Kidney epithelial cell (primary cell): Measurements from ENCODE around the gene PLD4. TPM values are rescaled to one million over a fixed set of nuclear protein-coding genes. Genes with fewer than 3 reads are reported as not detected.

Source experiments
- DNase-seq: peaks from one replicate; pipeline ENCODE4 v3.0.0-alpha.2; 2010; ENCODE audit warnings: low read depth
- H3K27me3 ChIP-seq: 2 replicates; pipeline ENCODE4 v1.6.0; 2011; ENCODE audit warnings: low read length; ENCODE audit not compliant: control insufficient read depth, insufficient read depth
- H3K36me3 ChIP-seq: 2 replicates; pipeline ENCODE4 v1.5.1; 2011; ENCODE audit warnings: low read length; ENCODE audit not compliant: control insufficient read depth, insufficient read depth
- H3K4me3 ChIP-seq: 2 replicates; pipeline ENCODE4 v1.5.1; 2011; ENCODE audit warnings: low read depth, mild to moderate bottlenecking, control low read depth, low read length
- CTCF ChIP-seq: IDR thresholded peaks from 2 replicates; pipeline ENCODE4 v1.5.1; 2011; ENCODE audit warnings: mild to moderate bottlenecking, moderate library complexity, low read length, control low read depth, inconsistent platforms; ENCODE audit not compliant: insufficient read depth, poor library complexity, severe bottlenecking
- total RNA-seq: library from RNA; depleted of rRNA; stranded (reverse); fragments of >200 nt; gene quantifications from 2 replicates; pipeline ENCODE4 v1.2.3, GENCODE V29; 2015

PLD4 gene
- total RNA-seq, 1 donor from 2014 or later = 0.04 TPM

DNA sequence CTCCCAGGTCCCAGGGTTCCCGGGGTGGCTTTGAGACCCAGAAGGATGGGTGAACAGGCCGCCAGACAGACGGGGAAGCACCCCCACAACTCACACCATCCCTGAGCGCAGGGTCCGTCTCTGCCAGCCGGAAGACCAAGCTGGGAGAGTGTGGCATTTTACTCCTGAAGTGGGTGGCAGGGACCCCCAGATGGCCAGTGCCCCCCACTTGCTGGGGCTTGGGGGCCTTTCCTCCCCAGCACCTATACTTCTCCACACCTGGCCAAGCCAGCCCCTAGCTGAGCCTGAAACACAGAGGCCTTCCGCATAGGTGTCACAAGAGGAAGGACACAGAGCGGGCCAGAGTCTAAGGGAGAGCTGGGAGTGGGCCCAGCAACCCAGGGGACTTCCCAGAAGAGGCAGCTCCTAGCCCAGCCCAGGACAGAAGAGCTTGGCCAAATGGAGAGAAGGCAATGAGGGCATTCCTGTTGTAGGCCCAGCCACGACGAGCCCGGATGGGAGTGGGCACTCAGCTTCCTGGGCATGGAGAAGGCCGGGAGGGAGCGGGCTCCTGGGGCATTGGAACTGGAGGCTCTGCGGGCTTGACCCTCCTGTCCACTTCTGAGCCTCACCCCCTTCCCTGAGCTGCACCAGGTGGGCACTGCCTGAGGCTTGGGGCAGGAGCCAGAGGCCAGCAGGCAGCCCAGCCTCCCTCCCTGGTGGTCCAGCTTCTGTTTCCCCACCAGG is 50.1 kb downstream of the PLD4 start:
- DNase-seq = no peak
- no peak for TF ChIP-seq CTCF
- no peaks in the 10 kb centered on the region for H3K36me3 ChIP-seq
- H3K4me3 ChIP-seq = no peak overlapping the region
- H3K27me3 ChIP-seq = no peaks in the 10 kb centered on the region

DNA sequence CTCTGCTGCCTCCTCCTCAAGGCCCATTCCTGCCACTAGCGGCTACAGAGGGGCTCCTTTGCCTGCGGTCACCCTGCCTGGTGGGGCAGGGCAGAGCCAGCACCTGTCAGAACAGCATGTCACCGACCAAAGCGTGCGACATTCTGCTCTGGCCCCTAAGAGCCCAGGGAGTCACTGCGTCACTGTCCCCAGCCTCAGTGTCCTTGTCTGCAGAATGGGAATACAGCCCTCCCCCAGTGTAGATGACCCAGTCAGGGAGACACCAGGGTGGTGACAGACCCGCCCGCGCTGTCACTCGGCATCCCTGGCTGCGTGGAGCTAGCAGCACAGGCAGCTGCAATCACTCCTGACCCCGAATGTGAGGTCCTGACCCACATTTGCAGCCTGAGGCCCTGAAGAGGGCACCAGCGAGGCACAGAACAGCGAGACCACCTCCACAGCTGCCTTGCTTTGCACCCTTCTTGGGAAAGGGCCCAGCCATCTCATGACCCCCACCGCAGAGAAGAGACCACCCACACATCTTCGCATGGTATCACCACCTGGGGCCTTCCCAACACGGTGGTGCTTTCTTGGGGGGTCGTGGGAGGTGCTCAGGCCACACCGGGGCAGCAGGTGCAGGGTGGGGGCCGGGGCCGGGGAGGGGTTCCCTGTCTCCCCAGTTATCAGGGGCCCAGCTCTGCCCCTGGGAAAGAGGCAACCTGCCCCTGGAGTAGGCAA is 51.0 kb downstream of the PLD4 start:
- TF ChIP-seq CTCF = no peak
- no peak for DNase-seq
- Histone ChIP-seq H3K4me3 (no peak overlapping the region), H3K27me3 (no peaks in the 10 kb centered on the region), H3K36me3 (no peaks in the 10 kb centered on the region)

- H3K4me3 ChIP-seq = no peak overlapping the region
- no peaks in the 10 kb centered on the region for H3K27me3 ChIP-seq
- no peak for DNase-seq
- no peaks in the 10 kb centered on the region for H3K36me3 ChIP-seq
- TF ChIP-seq CTCF = peak; percentile 96
These were observed 51.7 kb downstream of the PLD4 start for GRCh38 chr14:104976198-104977007.

DNA sequence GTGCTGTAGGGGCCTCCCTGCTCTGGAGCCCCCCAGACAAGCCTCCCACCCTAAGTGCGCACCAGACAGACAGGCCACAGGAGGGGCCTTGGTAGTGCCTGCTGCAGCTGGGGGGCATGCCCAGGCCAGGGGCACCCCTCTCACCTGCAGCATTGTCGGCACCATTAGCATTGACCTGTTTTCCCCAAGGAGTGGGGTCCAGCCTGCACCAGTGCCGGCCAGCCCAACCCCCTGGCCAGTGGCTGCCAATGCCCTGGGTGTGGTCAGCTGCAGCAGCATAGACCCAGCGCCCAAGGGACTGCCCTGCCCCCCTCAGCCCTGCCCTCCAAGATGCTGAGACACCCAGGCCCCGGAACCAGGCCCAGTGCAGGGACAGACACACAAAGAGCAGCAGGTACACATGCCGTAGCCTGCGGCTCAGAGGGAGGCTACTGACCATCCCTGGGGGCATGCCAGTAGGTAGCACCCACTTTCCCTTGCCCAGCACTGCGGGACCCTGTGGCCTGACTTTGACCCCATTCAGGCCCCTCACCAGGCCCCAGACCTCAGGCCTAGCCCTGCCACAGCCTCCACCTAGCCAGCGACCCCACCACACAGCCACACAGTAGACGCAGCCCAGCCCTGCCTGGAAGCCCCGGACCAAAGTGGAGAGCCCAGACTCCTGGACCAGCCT is 52.5 kb downstream of the PLD4 start:
- Histone ChIP-seq H3K27me3 (no peaks in the 10 kb centered on the region), H3K4me3 (peak overlapping the region; percentile 54), H3K36me3 (no peaks in the 10 kb centered on the region)
- no peak for DNase-seq
- no peak for TF ChIP-seq CTCF

DNA sequence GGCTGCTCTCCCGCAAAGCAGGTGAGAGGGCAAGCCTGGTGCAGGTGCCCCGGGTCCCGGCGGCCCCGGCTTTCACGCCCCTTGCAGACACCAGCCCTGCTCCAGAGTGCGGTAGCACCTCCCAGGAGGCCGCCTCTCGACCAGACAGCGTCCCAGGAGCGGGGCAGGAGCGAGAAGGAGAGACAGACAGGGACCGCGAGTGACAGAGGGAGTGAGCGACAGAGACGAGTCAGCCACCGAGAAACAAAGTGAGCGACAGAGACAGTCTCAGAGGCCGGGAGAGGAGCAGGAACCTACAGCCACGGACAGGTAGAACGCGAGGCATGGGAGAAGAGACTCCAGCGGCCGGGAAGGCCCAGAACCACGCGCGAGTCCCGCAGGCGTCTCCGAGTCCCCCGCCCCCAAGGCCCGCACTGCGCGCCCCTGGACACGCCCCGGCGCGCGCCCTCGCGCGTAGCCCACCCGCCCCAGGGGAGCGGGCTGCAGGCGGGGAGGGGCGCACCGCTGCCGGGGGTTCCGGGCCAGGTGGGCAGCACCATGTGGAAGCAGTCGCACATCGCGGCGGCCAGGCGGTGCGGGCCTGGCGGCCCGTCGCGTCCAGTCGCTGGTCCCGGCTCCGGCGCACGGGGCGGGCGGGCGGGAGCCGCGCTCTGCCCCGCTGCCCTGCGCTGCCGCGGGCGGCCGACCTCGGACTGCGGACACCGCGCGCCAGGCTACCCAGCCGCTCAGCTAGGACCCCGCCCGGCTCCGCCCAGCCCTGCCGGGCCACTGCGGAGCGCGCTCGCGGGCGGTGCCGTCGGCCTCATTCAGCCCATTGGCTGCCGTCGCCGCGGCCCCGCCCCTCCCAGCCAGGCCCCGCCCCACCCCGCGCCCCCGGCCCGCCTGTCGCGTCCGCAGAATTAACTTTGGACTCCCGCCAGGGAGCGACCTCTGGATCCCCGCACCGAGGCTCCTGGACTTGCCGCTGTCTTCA is 53.3 kb downstream of the PLD4 start, which contains the start of gene AHNAK2:
Gene AHNAK2, minus strand, starts transcription at position 694 of the 973 bp plus-strand sequence. Its CDS starts 137 bp downstream, at position 557.
- no peak for DNase-seq
- no peak for TF ChIP-seq CTCF
- H3K27me3 ChIP-seq = no peaks in the 10 kb centered on the region
- H3K4me3 ChIP-seq = peak within 1 kb of the TSS; percentile 54
- no peaks in the 10 kb centered on the region for H3K36me3 ChIP-seq
